GM12801 (cell line): ENCODE results near the gene LRRK2.

ENCODE experiments used
- TF ChIP-seq, protein P1 (sequence below): IDR thresholded peaks from one replicate; pipeline ENCODE4 v1.5.1; 2011; ENCODE audit warnings: control low read depth; ENCODE audit not compliant: insufficient read length; ENCODE audit errors: extremely low read depth

Gene LRRK2

DNA sequence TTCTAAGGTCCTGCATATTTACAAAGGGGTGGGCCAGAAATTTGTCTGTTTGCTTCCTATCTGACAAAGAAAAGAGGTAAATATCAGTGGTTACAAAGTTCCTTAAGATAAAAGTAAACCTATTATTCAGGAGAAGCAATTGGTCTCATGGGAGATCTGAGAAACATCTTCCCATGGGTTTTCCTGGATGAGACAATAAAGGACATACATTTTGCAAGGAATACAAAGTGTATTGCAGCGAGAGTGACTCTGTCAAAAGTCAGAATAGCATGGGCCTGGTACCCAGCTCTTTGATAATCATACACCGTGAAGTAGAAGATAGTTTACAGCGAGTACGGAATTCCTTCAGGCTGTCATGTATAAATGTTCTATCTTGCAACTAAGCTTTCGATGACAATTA, 14.2 kb downstream of the LRRK2 start:
- TF ChIP-seq, protein P1, sequence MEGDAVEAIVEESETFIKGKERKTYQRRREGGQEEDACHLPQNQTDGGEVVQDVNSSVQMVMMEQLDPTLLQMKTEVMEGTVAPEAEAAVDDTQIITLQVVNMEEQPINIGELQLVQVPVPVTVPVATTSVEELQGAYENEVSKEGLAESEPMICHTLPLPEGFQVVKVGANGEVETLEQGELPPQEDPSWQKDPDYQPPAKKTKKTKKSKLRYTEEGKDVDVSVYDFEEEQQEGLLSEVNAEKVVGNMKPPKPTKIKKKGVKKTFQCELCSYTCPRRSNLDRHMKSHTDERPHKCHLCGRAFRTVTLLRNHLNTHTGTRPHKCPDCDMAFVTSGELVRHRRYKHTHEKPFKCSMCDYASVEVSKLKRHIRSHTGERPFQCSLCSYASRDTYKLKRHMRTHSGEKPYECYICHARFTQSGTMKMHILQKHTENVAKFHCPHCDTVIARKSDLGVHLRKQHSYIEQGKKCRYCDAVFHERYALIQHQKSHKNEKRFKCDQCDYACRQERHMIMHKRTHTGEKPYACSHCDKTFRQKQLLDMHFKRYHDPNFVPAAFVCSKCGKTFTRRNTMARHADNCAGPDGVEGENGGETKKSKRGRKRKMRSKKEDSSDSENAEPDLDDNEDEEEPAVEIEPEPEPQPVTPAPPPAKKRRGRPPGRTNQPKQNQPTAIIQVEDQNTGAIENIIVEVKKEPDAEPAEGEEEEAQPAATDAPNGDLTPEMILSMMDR, result no peak

DNA sequence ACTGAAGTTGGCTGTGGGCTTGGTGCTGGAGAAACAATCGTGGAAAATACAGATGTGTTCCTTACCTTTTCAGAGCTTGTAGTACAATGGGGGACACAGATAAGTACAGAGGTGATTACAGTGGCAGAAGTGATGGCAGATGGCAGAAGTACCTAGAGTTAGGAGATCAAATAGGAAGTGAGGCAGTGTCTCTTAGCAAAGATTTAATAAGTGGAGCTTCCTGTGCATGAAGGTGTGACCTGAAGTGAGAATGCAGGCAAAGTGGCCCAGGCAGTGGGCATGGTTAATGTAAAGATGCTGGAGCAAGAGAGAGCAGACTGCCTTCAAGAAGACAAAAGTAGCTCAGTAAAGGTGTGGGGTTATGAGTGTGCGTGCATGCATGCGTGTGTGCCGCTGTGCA, 16.0 kb downstream of the LRRK2 start:
- TF ChIP-seq, protein P1, result no peak

DNA sequence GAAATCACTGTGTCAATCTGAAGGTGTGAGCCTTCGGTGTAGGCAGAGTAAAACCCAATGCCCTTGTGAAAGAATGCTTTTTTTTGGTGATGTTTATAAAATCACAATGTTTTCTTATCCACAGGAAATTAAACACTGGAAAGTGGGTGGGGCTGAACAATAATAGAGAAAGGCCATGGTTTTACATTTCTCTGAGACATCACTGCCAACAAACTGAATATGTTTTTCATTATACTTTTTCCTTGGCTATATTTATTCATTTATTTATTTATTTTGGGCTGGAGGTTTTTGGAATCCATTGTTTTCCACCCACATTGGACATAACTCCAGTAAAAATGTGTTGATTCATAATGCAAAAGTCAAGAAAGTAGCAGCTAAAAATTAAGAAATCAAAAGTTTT, 16.9 kb downstream of the LRRK2 start:
- TF ChIP-seq, protein P1, result no peak

DNA sequence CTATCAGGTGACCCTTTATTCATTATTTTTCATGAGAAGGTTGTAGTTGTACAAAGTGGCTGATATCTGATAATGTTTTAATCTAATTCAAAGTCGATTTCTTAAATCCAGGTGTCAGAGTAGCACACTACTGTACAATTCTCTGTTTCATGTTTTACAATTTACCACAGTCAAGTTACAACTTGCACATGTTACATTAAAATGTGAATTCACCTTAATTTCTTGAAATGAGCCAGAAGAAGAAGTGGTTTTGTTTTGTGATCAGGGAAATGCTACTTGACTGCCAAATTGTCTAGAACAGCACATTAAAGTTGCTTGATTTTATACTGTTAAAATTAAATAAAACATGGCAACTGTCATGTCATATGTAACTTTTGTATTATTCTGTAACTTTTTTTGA, 23.2 kb downstream of the LRRK2 start:
- TF ChIP-seq, protein P1, result no peak

DNA sequence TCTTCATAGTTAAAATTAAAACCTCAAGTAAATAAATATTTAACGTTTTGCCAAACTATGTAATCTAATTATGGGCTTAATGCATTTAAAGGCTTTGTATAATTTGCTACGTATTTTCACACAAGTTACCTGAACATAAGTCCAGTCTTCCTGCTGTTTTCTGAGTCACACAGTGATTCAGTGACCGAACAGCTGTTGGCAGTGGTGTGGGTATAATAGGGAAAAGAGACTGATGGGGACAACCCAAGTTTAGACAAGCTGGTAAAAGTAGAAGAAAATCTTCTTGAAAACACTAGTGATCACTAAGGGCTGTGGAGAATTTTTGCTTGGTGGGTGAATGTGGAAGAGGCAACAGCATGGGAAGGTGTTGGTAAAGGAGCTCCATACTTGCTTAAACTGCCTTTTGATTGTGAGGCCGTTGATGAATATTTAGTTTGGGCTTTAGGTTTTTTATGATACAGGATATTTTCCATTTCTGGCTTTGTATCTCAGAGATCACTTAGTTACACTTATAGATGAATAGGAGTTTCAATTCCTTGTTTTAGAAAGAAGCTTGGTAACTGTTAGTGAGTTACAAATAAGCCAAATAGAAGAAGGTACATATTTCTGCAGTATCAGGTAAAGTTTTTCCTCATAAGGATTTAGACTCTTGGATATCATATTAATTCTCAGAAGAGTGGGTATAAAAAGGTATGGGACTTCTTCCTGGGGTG, 23.9 kb downstream of the LRRK2 start:
- TF ChIP-seq, protein P1, result no peak

DNA sequence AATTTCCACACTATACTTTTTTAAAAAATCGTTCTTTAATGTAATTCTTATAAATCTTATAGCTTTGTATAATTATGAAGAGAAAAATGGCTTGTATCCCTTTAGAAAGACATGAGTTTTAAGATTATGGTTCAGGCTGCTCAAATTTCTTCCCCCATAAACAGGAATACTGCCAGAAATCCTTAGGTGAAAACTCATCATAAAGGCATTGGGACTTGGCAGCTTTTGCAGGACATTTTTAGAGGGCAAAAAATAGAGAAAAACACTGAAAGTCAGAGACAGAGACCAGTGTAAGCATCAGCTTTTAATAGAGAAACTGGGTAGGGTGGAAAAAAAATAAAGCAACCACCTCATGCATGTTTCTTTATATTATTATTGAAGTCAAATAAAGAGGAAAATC, 29.1 kb downstream of the LRRK2 start:
- TF ChIP-seq, protein P1, result no peak

DNA sequence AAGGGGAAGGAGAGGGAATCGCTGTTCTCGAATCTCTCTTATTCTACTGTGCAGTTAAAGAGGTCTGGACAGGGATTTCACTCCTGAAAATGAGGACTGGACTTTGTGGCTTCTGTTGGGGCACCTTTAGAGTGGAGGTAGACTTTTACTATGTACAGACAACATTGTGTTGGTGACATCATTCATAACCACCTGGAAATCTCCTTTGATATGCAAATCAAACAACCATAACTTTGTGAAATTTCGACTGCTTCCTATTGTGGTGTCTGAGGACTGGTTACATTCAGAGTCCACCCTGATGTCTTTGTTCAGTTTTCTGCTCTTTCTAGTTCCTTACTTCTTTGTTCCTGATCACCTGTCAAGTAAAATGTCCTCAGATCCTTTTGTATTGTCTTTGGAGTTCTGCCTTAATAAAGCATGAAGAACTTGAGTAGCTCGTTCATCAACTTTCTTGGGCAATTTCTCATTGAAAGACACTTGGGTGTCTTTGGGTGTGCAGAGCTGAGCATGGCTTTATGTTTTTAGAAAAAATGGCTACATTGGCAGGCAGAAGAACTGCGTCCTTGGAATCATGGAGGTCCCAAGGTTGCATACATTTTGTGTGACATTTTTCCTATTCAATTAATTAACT, 29.8 kb downstream of the LRRK2 start:
- TF ChIP-seq, protein P1, result no peak
